Thyroid gland (tissue), 4 donors: ENCODE measurements around the gene PNKD.

Experiments
- CTCF ChIP-seq, 6 experiments: fragments of 200-600 bp in 3 of 6; fragments of 450-650 bp in 3 of 6; sonication (generic) in 3 of 6; IDR thresholded peaks; one replicate each; pipeline ENCODE4 v1.5.1; 2016 to 2019; ENCODE audit warnings: antibody characterized with exemption in 6 of 6, mild to moderate bottlenecking in 2 of 6, inconsistent platforms in 1 of 6, moderate library complexity in 1 of 6
- POLR2A ChIP-seq, 2 donors: fragments of 450-650 bp; IDR thresholded peaks; one replicate each; pipeline ENCODE4 v1.6.1; 2017; ENCODE audit warnings: antibody characterized with exemption in 2 of 2, mild to moderate bottlenecking in 2 of 2, moderate library complexity in 1 of 2

DNA sequence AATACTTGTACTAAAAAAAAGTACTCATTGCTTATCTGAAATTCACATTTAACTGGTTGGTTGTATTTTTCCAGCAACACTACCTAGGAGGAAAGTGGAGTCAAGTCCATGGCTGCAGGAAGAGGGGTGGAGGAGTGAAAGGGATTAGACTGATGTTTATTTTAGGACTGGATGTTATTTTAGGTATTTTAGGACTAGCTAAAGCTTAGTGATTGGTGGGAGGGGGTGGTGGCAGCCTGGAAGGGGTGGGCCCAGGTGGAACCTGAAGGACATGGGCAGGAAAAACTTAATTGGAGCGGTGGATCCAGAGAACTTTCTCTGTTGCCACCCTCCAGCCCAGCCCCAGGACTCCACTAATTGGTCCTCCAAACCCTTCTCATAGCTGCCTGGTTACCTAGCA is 25.9 kb downstream of the PNKD start:
- TF ChIP-seq CTCF (IDR thresholded peaks at IDR 0.05) (no peak), POLR2A (IDR thresholded peaks at IDR 0.05) (peak in 1 of 2 donors; percentile 37)
